ENCODE results near the gene MC1R.

The MC1R gene

DNA sequence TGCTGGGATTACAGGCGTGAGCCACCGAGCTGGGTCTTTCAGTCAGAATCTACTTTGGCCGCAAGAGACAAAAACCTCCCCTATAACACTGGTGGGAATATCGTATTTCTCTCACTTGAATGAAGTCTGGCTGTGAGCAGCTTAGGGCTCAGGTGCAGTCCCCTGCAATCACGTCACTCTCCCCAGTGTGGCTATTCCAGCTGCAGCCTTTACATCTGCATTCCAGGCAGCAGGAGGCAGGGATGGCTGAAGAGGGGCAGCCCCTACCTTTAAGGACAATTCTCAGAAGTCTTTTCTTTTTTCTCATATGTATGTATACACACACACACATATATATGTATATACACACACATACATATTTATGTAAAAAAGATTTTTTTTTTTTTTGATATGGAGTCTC lies 32.8 kb downstream of the MC1R start:
- Histone ChIP-seq H3K36me3 (ENCODE audit: control insufficient read depth, insufficient read depth, low read length) (peaks cover 5% of the 10 kb centered on the region), H3K9ac (ENCODE audit: low read depth, low read length) (no peak overlapping the region), H3K4me1 (ENCODE audit: control insufficient read depth, insufficient read depth, low read length) (no peaks in the 10 kb centered on the region), H3K4me3 (ENCODE audit: low read depth, low read length) (no peak overlapping the region), H3K27me3 (ENCODE audit: control insufficient read depth, insufficient read depth, low read length) (peaks cover 18% of the 10 kb centered on the region), H3K9me3 (ENCODE audit: control insufficient read depth, insufficient read depth, low read length) (no peaks in the 10 kb centered on the region)

DNA sequence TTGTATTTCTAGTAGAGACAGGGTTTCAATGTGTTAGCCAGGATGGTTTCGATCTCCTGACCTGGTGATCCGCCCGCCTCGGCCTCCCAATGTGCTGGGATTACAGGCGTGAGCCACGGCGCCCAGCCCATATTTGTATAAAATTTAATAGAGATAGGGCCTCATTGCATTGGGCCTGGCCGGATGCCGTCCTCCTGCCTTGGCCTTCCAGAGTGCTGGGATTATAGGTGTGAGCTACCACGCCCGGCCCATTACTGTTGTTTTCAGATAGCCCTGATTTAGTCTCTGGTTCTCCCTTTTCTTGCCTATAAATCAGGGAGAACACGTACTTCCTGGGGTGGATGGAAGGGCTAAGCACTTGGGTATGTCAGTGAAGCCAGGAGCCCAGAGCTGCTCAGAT lies 33.4 kb downstream of the MC1R start:
- Histone ChIP-seq H3K4me3 (ENCODE audit: low read depth, low read length) (no peak overlapping the region), H3K36me3 (ENCODE audit: control insufficient read depth, insufficient read depth, low read length) (peaks cover 8% of the 10 kb centered on the region), H3K9ac (ENCODE audit: low read depth, low read length) (no peak overlapping the region), H3K4me1 (ENCODE audit: control insufficient read depth, insufficient read depth, low read length) (no peaks in the 10 kb centered on the region), H3K27me3 (ENCODE audit: control insufficient read depth, insufficient read depth, low read length) (peaks cover 13% of the 10 kb centered on the region), H3K9me3 (ENCODE audit: control insufficient read depth, insufficient read depth, low read length) (no peaks in the 10 kb centered on the region)

DNA sequence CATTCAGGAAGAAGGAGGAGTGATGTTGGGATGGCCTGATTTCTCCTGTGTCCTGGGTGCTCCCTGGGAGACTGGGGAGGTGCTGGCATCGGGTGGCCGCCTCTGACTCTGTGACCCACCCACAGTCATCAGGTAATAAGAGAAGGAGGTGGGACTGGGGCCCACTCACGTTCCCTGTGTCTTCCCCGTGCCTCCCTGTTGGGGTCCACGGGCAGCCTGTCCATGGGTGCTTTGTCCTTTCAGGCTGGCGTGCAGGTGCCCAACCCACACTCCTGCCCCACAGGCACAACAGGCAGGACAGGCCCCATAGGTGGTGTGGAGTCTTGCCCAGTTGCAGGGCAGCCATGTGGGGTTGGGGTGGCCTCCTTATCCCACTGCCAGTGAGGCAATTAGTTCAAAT lies 33.9 kb downstream of the MC1R start:
- no peak overlapping the region for H3K9ac ChIP-seq (ENCODE audit: low read depth, low read length)
- peaks cover 8% of the 10 kb centered on the region for H3K27me3 ChIP-seq (ENCODE audit: control insufficient read depth, insufficient read depth, low read length)

DNA sequence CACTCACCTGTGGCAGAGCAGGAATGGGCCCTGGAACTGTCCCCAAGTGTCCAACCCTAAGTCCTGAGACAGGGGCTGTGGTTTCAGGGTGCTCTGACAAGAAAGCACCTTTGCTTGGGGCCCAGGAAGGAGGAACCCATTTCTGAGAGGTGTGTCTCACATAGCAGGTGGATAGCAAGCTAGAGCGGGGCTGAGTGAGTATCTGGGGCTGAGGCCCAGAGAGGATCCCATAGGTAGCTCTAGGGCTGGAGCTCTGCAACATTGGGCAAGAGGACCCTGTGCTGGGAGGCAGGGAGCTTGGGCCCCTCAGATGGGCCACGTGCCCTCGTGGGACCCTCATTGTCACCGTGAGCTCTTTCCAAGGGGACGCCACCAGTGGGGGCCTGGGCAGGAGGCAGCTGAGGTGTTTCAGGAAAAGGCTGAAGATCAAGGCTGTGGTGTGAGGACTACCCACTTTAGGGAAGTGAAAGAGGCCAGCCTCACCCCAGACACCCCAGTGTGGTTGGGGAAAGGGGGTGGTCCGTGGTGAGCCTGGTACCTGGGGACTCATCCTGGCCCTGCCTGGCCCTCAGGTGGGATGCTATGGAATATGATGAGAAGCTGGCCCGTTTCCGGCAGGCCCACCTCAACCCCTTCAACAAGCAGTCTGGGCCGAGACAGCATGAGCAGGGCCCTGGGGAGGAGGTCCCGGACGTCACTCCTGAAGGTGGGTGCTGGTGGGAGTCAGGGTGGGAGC lies 35.2 kb downstream of the MC1R start:
- peaks cover 8% of the 10 kb centered on the region for H3K36me3 ChIP-seq (ENCODE audit: control insufficient read depth, insufficient read depth, low read length)
- H3K9me3 ChIP-seq (ENCODE audit: control insufficient read depth, insufficient read depth, low read length): no peaks in the 10 kb centered on the region
- H3K4me1 ChIP-seq (ENCODE audit: control insufficient read depth, insufficient read depth, low read length): no peaks in the 10 kb centered on the region
- H3K9ac ChIP-seq (ENCODE audit: low read depth, low read length): no peak overlapping the region
- peaks cover 3% of the 10 kb centered on the region for H3K27me3 ChIP-seq (ENCODE audit: control insufficient read depth, insufficient read depth, low read length)
- no peak overlapping the region for H3K4me3 ChIP-seq (ENCODE audit: low read depth, low read length)

More for the DNA sequence above, 33.9 kb downstream of the MC1R start:
- H3K36me3 ChIP-seq (ENCODE audit: control insufficient read depth, insufficient read depth, low read length): peaks cover 8% of the 10 kb centered on the region
- H3K9me3 ChIP-seq (ENCODE audit: control insufficient read depth, insufficient read depth, low read length): no peaks in the 10 kb centered on the region
- H3K4me3 ChIP-seq (ENCODE audit: low read depth, low read length): no peak overlapping the region
- H3K4me1 ChIP-seq (ENCODE audit: control insufficient read depth, insufficient read depth, low read length): no peaks in the 10 kb centered on the region

DNA sequence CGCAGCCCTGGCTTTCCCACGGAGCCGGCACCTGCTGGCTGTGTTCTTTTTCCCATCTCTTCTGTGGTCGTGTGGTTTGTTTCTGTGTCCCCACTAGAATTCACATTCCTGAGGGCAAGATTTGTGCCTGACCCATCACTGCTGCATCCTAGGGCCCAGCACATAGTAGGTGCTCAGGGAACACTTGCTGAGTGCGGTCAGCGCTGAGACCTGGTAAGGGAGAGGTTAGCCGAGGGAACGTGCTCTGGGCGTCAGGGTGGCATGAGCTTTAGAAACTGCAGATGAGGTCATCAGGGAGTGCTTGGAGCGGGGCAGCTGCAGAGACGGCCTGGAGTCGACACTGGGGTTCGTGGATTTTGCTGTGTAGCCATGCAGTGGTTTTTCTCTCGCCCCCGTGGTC lies 35.8 kb downstream of the MC1R start:
- Histone ChIP-seq H3K36me3 (ENCODE audit: control insufficient read depth, insufficient read depth, low read length) (peaks cover 11% of the 10 kb centered on the region), H3K4me1 (ENCODE audit: control insufficient read depth, insufficient read depth, low read length) (no peaks in the 10 kb centered on the region), H3K9ac (ENCODE audit: low read depth, low read length) (no peak overlapping the region), H3K27me3 (ENCODE audit: control insufficient read depth, insufficient read depth, low read length) (peaks cover 3% of the 10 kb centered on the region), H3K4me3 (ENCODE audit: low read depth, low read length) (no peak overlapping the region), H3K9me3 (ENCODE audit: control insufficient read depth, insufficient read depth, low read length) (no peaks in the 10 kb centered on the region)

DNA sequence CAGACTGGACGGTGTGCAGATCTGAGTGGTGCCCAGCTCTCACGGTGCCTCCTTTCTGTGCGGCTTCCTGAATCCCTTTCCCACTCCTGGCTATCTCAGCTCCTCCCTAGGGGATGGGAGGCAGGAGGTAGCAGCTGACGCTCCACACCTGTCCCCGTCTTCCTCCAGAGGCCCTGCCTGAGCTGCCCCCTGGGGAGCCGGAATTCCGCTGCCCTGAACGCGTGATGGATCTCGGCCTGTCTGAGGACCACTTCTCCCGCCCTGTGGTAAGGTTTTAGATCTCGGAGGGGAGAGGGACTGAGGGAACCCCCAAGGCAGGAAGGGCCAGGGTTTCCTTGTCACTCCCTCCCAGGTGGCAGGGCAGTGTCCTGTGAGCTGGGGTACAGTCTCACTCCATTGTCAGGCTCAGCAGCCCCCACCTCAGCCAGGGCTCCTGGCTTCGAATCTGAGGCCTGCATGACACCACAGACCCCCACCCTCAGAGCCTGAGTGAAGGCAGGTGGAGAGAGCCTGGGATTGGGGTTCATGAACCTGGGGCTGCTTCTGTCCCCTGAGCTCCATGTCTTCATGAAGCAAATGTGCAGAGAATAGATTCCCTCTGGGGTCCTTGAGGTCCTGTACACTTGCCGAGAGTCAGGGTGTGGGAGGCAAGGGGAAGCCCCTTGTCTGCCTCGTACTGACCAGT lies 36.5 kb downstream of the MC1R start:
- H3K36me3 ChIP-seq (ENCODE audit: control insufficient read depth, insufficient read depth, low read length): peaks cover 11% of the 10 kb centered on the region
- H3K9ac ChIP-seq (ENCODE audit: low read depth, low read length): no peak overlapping the region
- no peaks in the 10 kb centered on the region for H3K9me3 ChIP-seq (ENCODE audit: control insufficient read depth, insufficient read depth, low read length)
- no peak overlapping the region for H3K4me3 ChIP-seq (ENCODE audit: low read depth, low read length)
- H3K4me1 ChIP-seq (ENCODE audit: control insufficient read depth, insufficient read depth, low read length): no peaks in the 10 kb centered on the region
- no peaks in the 10 kb centered on the region for H3K27me3 ChIP-seq (ENCODE audit: control insufficient read depth, insufficient read depth, low read length)

DNA sequence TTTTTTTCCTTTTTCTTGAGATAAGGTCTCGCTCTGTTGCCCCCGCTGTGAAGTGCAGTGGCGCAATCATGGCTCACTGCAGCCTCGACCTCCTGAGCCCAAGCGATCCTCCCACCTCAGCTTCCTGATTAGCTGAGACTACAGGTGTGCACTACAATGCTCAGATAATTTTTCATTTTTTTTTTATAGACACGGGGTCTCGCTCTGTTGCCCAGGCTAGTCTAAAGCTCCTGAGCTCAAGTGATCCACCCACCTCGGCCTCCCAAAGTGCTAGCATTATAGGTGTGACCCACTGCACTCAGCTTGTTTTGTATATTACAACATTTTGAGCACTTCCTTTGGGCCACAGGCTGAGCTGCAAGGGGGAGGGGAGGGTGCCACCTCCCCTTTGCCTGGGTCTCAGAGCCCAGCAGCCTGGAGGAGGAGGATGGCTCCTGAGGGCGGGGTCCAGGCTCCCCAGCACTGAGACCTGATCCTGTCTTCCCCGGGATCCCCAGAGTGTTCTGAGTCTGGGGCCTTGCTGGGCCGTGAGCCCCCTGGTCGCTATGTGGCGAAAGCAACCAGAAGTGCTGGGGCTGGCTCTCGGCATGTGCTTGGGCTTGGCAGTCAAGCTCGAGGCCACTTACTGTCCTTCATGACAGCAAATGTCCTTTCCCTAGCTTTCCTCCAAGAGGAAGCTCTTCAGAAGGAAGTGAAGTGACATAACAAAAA lies 38.0 kb downstream of the MC1R start:
- H3K4me3 ChIP-seq (ENCODE audit: low read depth, low read length): no peak overlapping the region
- no peaks in the 10 kb centered on the region for H3K27me3 ChIP-seq (ENCODE audit: control insufficient read depth, insufficient read depth, low read length)
- no peak overlapping the region for H3K9ac ChIP-seq (ENCODE audit: low read depth, low read length)
- peaks cover 21% of the 10 kb centered on the region for H3K36me3 ChIP-seq (ENCODE audit: control insufficient read depth, insufficient read depth, low read length)
- no peaks in the 10 kb centered on the region for H3K9me3 ChIP-seq (ENCODE audit: control insufficient read depth, insufficient read depth, low read length)
- no peaks in the 10 kb centered on the region for H3K4me1 ChIP-seq (ENCODE audit: control insufficient read depth, insufficient read depth, low read length)

DNA sequence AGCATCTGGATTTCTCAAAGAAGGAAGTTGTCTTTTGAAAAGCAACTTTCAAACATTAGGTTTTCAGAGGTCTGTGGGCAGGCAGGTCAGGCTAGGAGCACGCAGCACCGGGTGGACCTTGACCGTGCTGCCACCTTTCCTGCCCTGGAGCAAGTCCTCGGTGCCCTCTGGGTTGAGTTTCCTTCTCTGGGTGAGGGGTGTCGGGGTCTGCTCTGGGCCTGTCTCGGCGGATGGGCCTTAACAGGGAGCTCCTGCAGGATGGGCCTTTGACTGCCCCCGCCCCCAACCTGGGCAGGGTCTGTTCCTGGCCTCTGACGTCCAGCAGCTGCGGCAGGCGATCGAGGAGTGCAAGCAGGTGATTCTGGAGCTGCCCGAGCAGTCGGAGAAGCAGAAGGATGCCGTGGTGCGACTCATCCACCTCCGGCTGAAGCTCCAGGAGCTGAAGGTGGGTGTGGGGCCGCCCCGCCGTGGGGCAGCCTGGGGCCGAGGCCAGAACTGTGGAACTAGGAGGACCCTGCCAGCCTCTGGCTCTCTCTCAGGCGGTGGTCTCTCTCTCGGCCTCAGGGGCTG lies 38.6 kb downstream of the MC1R start:
- peaks cover 21% of the 10 kb centered on the region for H3K36me3 ChIP-seq (ENCODE audit: control insufficient read depth, insufficient read depth, low read length)
- H3K27me3 ChIP-seq (ENCODE audit: control insufficient read depth, insufficient read depth, low read length): no peaks in the 10 kb centered on the region
- H3K4me1 ChIP-seq (ENCODE audit: control insufficient read depth, insufficient read depth, low read length): no peaks in the 10 kb centered on the region
- no peak overlapping the region for H3K9ac ChIP-seq (ENCODE audit: low read depth, low read length)
- H3K9me3 ChIP-seq (ENCODE audit: control insufficient read depth, insufficient read depth, low read length): no peaks in the 10 kb centered on the region
- no peak overlapping the region for H3K4me3 ChIP-seq (ENCODE audit: low read depth, low read length)

DNA sequence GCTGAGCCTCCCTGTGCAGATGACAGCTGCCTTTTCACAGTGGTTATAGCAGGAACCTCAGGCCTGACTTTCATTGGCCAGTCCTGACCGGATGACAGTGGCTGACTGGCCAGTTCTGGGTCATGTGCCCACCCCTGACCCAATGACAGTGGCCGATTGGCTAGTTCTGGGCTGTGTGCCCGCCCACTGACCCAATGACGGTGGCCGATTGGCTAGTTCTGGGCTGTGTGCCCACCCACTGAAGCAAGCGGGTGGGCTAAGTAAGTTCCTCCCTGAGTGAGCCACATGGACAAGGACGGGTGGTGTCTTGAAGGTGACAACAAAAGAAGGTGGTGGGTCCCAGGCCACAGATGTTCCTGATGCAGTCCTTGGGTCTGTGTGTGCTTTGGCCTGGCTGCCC lies 39.4 kb downstream of the MC1R start:
- Histone ChIP-seq H3K27me3 (ENCODE audit: control insufficient read depth, insufficient read depth, low read length) (no peaks in the 10 kb centered on the region), H3K4me1 (ENCODE audit: control insufficient read depth, insufficient read depth, low read length) (no peaks in the 10 kb centered on the region), H3K9ac (ENCODE audit: low read depth, low read length) (no peak overlapping the region), H3K9me3 (ENCODE audit: control insufficient read depth, insufficient read depth, low read length) (no peaks in the 10 kb centered on the region), H3K36me3 (ENCODE audit: control insufficient read depth, insufficient read depth, low read length) (peaks cover 21% of the 10 kb centered on the region), H3K4me3 (ENCODE audit: low read depth, low read length) (no peak overlapping the region)

DNA sequence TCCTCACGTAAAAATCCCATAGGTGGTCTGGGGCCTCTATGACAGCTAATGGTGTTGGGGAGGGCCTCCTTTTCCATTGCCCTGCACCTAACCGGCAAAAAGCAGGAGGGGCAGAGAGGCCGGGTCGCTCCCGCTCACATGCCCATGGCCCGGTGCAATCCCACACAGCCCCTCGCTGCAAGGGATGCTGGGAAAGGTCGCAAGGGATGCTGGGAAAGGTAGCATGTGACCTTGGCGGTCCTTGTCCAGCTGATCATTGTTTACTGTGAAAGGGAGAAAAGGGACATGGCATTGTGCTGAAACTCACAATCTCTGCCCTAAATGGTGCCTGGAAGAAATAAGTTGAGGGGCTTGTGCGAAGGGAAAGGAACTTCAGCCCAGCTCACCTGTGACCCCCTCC lies 39.9 kb downstream of the MC1R start:
- H3K4me3 ChIP-seq (ENCODE audit: low read depth, low read length): no peak overlapping the region
- H3K36me3 ChIP-seq (ENCODE audit: control insufficient read depth, insufficient read depth, low read length): peaks cover 21% of the 10 kb centered on the region
- H3K9me3 ChIP-seq (ENCODE audit: control insufficient read depth, insufficient read depth, low read length): no peaks in the 10 kb centered on the region
- H3K4me1 ChIP-seq (ENCODE audit: control insufficient read depth, insufficient read depth, low read length): no peaks in the 10 kb centered on the region
- H3K9ac ChIP-seq (ENCODE audit: low read depth, low read length): no peak overlapping the region
- no peaks in the 10 kb centered on the region for H3K27me3 ChIP-seq (ENCODE audit: control insufficient read depth, insufficient read depth, low read length)

DNA sequence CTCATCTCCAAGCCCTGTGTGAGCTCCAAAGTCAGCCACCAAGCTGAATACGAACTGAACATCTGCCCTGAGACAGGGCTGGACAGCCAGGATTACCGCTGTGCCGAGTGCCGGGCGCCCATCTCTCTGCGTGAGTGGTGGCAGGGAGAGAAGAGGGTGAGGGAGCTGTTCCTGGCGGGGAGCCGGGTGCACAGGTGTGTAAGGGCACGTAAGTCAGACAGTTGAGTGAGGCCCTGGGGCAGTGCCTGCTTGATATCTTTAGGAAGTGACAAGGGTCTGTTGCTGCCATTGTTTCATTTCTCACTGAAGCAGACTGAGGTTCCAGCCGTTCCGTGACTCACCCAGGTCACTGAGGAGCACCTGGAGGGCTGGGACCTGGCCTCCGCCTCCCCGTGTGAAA lies 42.3 kb downstream of the MC1R start:
- H3K9me3 ChIP-seq (ENCODE audit: control insufficient read depth, insufficient read depth, low read length): no peaks in the 10 kb centered on the region
- peaks cover 16% of the 10 kb centered on the region for H3K36me3 ChIP-seq (ENCODE audit: control insufficient read depth, insufficient read depth, low read length)
- no peaks in the 10 kb centered on the region for H3K4me1 ChIP-seq (ENCODE audit: control insufficient read depth, insufficient read depth, low read length)
- no peaks in the 10 kb centered on the region for H3K27me3 ChIP-seq (ENCODE audit: control insufficient read depth, insufficient read depth, low read length)
- H3K4me3 ChIP-seq (ENCODE audit: low read depth, low read length): no peak overlapping the region
- H3K9ac ChIP-seq (ENCODE audit: low read depth, low read length): no peak overlapping the region
